HG02938 (cell line): Measurements from ENCODE around the gene RPS6KA2.

Experiments
- ATAC-seq: cut with Tn5 transposase; IDR thresholded peaks from one replicate; pipeline ENCODE4 v1.9.1; 2021; ENCODE audit warnings: mild to moderate bottlenecking, moderate library complexity; ENCODE audit not compliant: unreplicated experiment

RPS6KA2 gene

GRCh38 chr6:166436195-166437139 is 190.6 kb downstream of the RPS6KA2 start:
- no peak for ATAC-seq

GRCh38 chr6:166435574-166435973 is 191.5 kb downstream of the RPS6KA2 start:
- no peak for ATAC-seq

DNA sequence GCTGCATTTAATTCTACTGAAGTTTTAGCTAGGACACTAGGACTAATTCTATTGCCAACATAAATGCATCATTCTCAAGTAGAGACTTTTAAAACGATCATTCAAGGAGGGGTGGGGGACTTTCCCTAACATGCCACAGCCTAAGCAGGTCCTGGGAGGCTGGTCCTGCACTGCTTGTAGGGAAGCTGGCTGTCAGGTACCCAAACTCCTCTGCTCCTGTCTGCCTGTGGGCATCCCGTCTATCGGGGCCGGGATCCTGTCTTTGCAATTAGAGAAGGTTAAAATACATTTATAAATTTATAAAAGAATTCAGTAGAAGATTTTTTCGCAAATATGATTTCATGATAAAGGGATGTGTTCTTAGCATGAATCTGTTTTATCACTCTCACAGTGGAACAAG is 192.7 kb downstream of the RPS6KA2 start:
- no peak for ATAC-seq

DNA sequence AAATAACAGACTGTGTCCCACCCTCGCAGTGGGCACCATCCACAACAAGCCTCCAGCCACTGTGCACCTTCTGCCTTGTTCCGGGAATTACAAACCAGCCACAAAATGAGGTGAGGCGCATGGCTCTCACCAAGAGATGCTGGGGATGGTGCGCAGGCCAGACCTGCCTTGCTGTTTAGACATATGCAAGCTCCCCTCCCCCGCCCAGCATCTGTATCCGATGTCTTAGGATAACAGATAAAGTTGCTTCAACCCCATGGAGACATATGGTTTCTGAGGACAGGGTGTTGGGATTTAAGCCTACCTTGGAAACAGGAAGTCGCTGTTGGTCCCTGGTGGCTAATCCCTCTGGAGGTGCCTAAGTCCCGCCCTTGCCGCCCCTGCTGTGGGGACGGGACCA is 194.0 kb downstream of the RPS6KA2 start:
- ATAC-seq, result no peak

GRCh38 chr6:166430269-166430668 is 196.8 kb downstream of the RPS6KA2 start:
- ATAC-seq, result no peak

DNA sequence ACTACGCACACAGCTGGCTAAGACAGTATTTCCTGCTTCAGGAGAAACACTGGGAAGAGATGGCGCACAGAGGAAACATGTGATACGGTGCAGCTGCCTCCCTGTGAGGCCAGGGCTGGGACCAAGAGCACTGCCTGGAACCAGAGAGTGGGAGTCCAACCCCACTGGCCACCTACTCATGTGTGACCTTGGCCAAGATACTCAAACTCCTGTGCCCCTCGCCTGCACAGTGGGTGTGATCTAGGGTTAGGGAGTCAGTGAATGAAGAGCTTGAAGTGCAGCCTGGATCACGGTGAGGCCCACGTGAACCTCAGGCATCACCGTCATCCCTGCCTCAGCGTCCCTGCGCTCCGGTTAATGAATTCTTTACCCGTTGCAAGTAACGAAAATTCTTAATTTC is 202.6 kb downstream of the RPS6KA2 start:
- no peak for ATAC-seq

DNA sequence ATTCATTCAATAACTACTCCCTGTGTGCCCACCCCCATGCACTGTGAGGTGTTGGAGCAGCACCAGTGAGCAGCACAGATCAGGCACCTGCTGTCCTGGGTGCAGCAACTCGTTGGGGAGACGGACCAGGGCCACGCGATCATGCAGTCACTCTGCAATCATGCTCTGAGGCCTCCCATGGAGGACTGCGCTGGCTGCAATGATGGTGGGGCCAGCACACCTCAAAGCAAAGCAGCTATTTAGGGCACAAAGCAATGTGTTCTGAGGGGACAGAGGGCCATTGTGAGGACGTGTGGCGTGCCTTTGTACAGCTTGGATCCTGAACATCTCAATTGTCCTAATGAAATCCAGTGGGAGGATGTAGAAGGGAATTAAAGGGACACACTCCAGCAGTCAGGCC is 203.3 kb downstream of the RPS6KA2 start:
- no peak for ATAC-seq

- no peak for ATAC-seq
These were observed 203.9 kb downstream of the RPS6KA2 start for GRCh38 chr6:166423051-166423745.

DNA sequence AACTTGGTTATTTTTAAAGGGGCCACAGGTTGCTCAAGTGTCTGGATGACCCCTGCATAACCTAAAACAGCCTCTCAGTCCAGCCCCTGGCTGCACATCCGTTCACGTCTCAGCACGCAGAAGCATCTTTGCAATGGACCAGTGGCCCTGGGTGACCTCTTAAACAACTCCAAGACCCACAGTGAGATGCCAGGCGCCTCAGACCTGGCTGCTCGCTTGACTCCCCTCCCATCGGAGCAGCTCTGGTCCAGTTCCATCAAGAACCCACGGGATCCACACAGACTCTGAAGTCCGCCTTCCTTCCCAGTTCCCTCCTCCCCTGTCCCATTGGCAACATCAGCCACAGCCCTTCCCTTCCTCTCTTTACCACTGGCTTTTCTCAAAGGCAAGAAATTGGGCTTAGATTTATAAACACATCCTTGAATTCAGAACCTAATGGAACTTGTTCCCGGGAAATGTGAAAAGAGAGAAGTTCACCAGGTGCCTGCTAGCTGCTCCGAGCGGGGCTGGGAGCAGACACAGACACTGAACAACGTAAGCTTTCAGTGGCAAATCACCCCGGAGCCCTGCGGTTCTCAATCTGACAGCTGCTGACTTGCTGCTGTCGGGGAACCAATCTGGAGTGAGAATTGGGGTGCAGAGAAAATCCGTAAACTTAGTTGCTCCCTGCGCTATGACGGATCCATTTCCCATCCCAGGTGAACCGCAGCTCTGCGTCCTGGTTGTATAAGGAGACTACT is 204.7 kb downstream of the RPS6KA2 start:
- no peak for ATAC-seq

DNA sequence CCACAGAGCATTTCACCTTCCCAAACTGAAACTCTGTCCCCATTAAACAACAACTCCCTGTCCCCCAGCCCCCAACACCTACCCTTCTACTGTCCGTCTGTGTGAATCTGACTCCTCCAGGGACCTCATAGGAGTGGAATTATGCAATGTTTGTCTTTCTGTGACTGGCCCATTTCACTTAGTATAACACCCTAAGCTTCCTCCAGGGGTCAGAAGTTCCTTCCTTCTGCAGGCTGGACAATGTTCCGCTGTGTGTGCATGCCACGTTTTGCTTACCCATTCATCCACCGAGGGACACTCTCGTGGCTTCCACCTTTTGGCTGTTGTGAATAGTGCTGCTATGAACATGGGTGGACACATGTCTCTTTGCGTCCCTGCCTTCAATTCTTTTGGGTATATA is 206.7 kb downstream of the RPS6KA2 start:
- no peak for ATAC-seq

DNA sequence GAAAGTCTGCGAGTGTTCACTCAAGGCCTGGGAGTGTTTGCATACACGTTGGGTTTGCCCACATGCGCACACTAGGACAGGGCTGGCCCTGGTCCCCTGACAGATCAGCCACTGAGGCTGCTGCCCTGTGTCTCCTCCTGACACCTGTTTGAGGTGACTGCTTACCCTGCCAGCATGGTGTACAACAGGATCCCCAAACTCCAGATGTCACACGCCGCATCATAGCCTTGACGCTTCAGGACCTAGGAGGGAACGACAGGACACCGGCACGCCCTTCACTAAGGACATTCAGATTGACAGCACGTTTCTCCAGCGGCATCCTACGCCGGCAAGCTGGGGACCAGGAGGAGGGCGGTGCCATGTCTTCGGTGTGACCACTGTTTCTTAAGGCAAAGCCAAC is 207.3 kb downstream of the RPS6KA2 start:
- ATAC-seq, result no peak

DNA sequence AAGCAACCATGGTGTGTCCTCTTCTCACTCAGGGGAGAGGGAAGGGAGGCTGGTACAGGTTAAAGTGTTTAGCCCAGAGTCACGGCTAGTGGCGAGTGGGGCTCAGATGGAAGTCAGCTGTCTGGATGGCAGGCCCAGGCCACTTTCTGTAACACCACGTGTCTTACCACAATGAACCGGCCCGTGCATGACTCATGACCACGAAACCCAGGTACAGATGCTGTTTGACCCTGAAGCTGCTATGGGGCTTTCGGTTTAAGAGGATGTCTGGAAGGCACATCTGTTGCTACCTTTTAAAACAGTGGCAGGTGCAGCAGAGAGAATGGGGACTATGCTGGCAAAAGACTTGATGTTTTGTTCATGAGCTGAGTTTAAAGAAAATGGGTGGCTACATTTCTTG is 207.8 kb downstream of the RPS6KA2 start:
- ATAC-seq, result peak; percentile 97

DNA sequence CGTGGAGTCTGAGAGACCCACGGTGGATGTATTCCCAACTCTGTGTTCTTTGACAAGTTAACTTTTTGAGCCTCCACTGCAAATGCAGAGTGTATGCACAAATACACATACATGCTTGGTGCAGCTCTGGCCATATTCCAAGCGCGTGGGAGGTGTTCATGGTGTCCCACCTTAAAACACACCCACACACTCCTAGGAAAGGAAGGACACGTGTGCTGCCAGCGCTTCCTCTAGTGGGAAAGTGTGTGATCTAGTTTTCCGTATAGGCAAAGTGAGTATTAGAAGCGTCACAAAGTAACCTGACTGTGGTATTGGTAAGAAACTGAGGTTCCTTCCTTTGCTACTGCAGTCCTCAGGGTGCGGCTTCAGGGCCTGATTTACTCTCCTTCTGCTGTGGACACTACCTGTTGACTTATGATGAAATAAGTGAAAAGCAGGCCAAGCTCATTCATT is 208.3 kb downstream of the RPS6KA2 start:
- no peak for ATAC-seq

DNA sequence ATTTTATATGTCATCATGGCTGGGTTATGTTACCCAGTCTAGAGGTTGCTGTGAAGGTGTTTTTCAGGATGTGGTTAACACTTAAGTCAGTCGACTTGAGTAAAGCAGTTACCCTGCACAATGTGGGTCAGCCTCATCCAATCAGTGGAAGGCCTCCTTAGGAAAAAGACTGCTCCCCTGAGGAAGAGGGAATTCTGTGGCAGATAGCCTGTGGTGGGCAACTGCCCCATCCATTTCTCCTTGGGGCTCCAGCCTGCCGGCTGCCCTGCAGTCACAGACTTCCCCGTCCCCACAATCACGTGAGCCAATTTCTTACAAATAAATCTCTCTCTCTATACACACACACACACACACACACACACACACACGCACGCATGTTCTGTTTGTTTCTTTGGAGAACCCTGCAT is 209.8 kb downstream of the RPS6KA2 start:
- ATAC-seq, result no peak

DNA sequence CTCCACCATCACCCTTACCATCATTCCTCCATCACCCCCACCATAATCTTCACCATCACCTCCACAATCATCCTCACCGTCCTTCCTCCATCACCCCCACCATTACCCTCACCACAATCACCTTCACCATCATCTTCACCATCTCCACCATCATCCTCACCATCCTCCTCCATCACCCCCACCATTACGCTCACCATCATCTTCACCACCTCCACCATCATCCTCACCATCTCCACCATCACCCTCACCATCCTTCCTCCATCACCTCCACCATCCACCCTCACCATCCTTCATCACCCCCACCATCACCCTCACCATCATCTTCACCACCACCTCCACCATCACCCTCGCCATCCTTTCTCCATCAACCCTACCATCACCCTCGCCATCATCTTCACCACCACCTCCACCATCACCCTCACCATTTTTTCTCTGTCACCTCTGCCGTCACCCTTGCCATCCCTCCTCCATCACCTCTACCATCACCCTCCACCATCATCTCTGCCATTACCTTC is 211.2 kb downstream of the RPS6KA2 start:
- ATAC-seq, result no peak

DNA sequence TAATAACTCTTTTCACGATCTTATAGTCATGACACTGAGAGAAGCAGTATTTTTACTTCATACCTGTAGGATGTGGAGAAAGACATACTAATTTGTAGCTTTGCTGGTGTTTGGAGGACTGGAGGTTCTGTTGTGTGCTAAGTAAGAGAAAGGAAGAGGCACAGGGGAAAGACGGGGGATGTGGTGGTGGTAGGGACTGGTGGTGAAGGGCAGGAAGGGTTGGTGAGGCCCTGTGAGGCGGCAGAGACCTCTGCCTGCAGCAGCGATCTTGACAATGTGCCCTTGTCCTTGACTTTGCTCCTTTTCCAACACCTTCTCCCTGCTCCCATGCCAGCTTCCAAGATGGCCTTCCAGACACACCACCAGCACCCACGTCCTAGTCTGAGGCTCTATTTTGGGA is 211.7 kb downstream of the RPS6KA2 start:
- no peak for ATAC-seq

GRCh38 chr6:166413491-166413951 is 213.5 kb downstream of the RPS6KA2 start:
- ATAC-seq, result no peak

- no peak for ATAC-seq
These were observed 214.1 kb downstream of the RPS6KA2 start for GRCh38 chr6:166412911-166413384.

GRCh38 chr6:166412156-166412910 is 214.7 kb downstream of the RPS6KA2 start:
- no peak for ATAC-seq

GRCh38 chr6:166411721-166412151 is 215.3 kb downstream of the RPS6KA2 start:
- ATAC-seq, result no peak
